UCSD-AML1 (cell line): ENCODE measurements around the gene PLXNA3.

Experiments
- DNase-seq: peaks from one replicate; lab custom pipeline; 2025; ENCODE audit not compliant: unreplicated experiment; lab: John Stamatoyannopoulos, UW

Gene PLXNA3

DNA sequence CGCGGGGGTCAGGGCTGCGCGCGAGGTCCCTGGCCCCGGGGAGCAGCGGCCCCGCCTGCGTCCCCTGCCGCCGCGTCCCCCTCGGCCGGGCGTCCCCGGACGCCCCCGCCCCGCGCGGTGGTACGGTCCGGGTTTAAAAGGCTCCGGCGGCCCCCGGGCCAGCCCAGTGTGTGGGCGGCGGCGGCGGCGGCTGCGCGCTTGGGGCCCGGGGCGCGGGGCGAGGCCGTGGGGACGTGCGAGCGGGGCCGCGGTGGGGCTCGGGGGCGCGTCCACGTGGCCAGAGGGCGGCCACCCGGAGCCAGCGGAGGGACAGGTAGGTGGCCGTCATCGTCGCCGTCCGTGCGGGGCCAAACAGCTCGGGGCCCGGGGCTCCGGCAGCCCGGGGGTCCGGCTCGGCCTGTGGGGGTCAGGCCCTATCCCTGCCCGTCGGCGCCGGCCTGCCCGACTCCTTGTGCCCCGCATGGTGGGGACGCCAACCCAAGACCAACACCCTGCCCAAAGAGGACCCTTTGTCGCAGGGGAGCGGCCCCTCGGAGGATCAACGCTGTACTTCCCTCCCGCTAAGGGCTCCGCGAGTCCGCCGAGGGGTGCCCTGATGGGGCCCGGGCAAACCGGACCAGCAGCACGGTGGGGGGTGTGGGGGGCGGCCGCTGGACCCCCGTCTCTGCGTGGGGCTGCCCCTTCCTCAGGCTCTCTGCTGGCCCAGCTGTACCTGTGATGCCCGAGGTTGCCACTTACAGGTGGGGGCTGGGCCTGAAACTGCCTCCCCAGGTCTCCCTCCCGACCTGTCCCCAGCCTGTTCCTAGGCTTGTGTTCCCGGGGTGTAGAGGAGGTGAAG, at the start of gene PLXNA3:
TSS of gene PLXNA3 (plus strand) at position 166 of the 838 bp plus-strand sequence. CDS start 1,903 bp downstream, outside the sequence.
- no peak for DNase-seq

DNA sequence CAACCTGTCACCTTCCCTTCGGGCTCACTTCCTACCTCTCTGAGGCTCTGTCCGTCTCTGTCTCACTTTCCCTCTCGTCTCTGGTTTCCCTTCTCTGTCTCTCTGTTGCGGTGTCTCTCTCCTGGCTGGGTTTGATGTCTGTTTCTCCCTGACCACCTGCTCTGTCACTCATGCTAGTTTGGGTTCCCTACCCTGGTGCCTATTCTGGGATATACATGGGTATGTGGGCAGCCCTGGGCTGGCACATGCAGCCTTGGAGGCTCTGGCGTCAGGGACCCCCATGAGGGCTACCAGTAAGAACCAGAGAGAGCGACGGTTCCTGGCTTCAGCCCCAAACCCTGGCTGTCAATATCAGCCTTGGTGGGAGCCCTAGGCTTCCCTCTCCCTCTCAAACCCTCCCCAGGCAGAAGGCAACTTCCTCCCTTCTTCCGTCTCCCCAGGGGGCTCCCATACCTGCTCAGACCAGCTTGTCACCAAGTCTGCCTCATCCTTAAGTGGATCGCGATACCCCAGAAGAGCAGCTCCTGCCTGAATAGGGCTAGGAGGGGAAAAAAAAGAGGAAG, 49.3 kb upstream of the PLXNA3 start:
- no peak for DNase-seq

DNA sequence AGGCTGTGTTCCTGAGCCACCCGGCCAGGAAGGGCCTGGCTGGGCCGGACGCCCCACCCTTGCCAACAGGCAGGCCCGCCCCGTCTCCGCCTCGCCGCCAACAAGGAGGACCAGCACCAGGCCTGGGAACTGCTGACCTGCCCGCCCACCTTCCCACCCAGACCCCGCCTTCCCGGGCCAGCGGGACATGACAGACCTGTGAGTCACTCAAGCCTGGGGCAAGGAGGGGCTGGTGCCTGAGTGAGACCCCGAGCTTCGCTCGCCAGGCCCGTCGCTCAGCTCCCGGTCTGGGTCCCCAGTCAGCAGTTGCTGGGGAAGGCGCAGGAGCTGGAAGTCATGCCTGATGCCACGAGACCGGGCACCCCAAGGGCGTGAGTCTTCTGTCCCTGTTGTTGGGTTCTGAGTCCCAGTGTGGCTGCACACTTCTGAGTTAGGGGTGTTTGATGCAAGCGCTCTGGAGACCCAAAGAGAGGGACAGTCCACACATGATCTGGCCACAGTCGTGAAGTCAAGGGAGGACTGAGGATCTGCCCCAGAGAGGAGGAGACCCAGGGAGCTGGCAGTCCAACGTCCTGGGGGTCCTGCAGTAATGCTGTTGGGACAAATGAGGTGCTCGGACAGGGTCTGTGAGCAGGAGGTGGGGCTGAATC, 48.7 kb upstream of the PLXNA3 start, which contains the start of gene DNASE1L1:
TSS of gene DNASE1L1 (minus strand) at position 33 of the 650 bp plus-strand sequence. CDS start 3,686 bp downstream, outside the sequence.
- peak; percentile 83 for DNase-seq

DNA sequence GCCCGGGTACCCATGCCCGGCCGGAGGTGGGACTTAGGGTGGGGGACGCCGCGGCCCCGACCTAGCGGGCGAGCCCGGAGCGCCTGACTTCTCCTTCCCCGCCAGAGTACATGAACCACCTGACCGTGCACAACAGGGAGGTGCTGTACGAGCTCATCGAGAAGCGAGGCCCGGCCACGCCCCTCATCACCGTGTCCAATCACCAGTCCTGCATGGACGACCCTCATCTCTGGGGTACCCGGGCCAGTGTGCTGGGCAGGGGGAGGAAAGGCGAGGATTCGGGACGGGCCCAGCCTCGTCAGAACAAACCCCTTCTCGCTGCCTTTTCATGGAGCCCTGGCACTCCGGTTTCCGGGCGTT, 46.1 kb upstream of the PLXNA3 start:
- peak; percentile 54 for DNase-seq

DNA sequence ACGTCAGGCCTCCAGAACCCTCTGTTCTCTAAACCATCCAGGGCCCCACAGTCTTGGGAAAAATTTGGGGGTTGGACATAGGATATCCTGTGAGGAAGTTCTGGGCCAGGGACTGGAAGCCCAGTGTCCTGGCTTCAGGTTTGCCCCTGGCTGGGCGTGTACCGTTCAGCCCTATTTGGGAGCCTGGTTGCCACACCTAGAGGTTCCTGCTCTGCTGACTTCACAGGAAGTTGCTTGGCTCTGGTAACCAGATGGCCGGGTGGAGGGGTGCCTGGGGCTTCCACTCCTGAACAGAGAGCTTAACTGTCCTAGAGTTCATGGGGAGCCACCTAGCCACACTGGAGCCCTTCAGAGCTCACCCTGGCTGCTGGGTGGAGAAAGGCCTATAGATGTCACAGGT, 45.6 kb upstream of the PLXNA3 start:
- DNase-seq = peak; percentile 55

DNA sequence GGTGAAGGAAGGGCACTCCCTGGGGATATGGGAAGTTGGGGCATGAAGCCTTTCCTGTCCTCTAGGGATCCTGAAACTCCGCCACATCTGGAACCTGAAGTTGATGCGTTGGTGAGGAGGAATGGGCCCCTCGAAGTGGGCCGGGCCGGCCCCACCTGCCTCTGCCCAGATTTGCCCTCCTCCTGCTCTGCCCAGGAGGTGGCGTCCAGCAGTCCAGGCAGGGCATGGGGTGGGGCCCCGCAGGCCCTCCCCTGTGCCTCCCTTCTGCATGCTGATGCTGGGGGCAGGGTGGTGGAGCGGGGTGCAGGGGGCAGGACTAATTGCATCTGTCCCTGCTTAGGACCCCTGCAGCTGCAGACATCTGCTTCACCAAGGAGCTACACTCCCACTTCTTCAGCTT, 44.9 kb upstream of the PLXNA3 start:
- no peak for DNase-seq

DNA sequence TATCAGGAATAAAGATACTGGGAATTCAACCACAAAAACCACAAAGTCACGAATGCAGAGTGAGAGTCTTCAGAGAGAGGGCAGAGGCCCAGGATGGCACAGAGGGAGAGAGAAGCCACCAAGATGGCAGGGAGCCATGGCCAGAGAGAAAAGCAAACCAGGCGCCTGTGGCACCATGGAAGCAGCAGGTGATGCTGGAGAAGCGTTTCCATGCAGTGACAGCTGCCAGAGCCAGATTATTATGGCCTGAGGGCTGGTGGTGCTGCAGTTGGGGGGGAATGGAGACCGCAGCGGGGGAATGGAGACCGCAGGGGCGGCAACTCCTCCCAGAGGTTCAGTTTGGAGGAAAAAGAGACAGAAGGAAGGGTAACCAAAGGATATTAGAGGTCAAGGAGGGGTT, 40.9 kb upstream of the PLXNA3 start:
- no peak for DNase-seq

DNA sequence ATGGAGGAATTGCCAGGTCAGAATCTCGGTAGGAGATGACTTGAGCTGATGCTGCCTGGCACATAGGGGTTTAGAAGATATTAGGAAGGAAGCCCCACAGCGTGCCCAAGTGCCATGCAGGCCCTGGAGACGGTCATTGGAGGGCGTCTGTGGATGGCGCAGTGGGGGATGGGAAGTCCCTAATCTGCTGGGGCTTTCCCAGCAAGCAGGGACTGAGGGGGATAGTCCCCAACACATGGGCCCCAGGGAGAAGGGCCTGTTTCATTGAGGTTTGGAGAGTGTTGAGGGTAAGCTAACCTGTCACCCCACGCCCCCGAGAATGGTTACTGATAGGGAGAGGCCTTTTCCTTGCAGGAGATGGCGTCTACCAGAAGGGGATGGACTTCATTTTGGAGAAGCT, 38.9 kb upstream of the PLXNA3 start:
- DNase-seq = no peak

DNA sequence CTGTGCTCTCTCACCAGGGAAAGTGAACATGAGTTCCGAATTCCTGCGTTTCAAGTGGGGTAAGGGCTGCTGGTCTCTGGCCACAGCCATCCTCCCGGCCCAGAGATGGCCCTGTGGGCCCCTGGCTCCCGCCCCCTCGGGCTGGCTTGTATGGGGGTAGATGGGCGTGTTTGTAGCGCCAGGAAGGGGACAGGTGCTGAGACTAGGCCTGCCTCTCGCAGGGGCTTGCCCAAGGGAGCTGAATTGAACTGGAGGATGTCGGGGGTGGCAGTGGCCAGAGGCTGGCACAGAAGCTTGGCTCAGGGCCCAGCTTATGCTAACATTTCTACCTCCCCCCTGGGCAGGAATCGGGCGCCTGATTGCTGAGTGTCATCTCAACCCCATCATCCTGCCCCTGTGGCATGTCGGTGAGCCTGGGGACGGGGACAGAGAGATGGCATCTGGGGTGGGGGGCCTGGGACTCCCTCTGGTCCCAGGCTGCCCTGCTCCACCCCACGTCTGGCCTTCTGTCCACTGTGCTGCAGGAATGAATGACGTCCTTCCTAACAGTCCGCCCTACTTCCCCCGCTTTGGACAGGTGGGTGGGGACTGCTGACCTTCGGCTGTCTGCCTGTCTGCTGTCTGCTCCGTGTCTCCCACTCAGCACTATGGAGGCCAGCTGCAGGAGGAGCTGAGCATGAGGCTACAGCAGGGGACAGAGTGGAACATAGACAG, 38.2 kb upstream of the PLXNA3 start:
- no peak for DNase-seq

DNA sequence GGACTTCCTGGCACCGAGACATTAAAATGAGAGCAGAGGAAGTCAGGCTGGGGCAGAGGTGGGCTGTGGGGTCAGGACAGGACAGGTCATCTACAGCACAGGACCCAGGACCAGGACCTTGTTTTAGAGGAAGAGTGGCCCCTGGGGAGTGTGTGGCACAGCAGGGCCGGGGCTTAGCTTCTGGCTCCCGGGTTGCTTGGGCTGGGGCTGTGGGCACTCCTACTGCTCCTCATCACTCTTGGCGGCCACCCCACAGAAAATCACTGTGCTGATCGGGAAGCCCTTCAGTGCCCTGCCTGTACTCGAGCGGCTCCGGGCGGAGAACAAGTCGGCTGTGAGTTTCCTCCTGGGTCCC, 37.7 kb upstream of the PLXNA3 start:
- DNase-seq = no peak

DNA sequence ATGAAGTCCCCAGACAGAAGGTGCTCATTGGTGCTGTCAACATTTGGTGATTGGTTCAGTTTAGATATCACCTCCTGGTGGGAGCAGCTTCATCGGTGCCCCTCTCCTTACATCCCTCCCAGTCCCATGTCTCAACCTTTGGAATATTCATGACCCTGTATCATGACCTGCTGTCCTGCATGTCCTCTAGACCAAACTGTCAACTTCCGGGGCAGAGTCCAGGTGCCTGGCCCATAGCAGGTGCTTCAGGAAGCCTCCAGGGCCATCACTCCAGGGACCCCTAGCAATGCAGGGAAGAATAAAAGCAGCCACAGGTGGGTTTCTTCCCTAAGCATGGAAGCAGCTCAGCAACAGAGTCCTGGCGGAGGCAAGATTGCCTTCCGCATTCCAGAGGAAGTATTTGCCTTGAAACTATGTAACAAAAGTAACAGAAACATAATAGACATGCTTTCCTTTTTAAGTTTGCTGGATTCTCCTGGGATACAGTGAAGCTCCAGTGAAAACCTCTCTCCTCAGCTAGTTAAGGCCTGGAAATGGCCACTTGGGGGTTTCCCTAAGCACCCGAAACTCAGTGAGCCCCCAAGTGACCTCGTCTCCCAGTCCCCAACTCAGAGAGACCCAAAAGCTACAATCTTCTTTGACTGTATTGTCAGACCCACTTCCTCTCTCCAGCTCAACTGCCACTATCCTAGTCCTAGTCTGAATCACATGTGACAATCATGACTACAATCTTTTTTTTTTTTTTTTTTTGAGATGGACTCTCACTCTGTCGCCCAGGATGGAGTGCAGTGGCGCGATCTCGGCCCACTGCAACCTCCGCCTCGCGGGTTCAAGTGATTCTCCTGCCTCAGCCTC, 30.9 kb upstream of the PLXNA3 start:
- no peak for DNase-seq

DNA sequence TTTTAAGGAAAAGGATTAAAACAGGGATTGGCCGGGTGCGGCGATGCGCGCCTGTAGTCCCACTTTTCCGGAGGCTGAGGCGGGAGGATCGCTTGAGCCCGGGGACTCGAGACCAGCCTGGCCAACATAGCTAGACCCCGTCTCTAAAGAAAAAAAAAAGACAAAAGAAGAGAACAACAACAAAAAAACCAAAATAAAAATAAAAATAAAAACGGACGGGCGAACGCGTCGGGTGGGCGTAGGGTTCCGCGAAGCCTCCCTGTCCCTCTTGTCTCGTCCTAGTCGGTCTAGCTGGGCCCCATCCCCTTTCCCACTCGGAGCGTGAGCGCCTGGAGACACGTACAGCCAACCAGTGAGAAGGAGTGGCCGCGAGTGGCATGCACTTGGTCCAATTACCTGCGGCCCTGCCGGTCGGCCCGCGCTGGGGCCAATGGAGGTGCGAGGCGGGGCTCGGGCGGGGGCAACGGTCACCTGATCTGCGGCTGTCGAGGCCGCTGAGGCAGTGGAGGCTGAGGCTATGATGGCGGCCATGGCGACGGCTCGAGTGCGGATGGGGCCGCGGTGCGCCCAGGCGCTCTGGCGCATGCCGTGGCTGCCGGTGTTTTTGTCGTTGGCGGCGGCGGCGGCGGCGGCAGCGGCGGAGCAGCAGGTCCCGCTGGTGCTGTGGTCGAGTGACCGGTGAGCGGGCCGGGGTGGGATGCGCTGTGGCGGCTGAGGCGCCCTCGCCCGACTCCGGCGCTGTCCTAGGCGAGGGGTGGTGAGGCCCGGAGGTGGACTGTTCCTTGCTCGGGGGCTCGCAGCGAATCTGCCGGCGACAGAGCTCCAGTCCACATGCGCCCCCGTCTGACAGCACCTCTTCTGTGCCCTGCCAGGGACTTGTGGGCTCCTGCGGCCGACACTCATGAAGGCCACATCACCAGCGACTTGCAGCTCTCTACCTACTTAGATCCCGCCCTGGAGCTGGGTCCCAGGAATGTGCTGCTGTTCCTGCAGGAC, 29.6 kb upstream of the PLXNA3 start, which contains the start of gene ATP6AP1:
TSS of gene ATP6AP1 (plus strand) at position 502 of the 996 bp plus-strand sequence. CDS start at position 518, 16 bp downstream.
- peak; percentile 88 for DNase-seq

DNA sequence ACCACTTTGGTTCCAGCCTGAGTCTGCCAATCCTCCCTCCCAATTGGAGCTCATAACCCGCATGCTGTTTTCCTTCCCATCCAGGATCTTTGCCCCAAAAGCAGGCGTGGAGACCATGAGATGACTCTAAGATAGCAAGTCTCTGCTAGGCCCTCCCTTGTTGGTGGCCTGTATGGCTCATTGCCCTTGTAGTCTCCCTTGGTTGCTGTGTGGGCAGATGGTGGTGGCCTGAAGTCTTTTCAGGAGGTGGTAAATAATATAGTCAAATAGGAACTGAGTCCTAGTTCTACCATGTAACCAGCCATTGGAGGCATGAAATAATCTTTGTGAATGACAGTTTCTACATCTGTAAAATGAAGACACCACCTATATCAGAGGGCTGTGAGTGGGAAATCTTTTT, 28.4 kb upstream of the PLXNA3 start:
- no peak for DNase-seq

DNA sequence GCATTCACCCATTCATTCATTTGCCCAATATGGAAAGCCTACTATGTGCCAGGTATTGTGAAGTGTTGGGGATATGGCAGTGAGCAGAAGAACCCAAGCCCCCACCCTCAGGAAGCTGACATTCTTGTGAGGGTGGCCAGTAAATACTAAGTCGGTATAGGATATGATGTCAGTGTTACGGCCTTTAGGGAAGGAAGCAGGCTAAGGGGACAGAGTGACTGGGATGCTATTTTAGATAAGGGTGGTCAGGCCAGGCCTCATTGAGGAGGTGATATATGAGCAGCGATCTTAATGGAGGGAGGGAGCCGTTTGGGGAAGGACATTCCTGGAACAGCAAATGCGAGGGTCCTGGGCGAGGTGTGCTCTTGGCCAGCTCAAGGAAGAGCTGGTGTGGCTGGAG, 27.6 kb upstream of the PLXNA3 start:
- DNase-seq = no peak

DNA sequence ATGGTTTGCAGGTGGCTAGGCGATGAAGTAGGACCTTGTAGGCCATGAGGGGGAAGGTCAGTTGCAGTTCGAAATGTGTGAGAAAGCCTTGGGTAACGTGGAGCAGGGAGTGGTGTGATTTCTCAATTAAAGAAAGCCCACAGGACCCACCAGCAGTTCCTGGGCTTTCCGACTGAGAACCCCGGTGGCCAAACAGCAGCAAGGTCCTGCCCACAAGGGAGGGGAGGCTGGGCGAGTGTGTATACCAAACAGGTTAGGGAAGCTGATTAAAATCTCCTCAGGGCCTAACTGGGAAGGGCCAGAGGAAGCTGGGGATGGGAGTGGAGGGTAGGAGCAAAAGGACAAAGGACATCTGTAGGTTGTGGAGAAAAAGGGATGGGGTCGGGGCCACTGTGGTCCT, 27.2 kb upstream of the PLXNA3 start:
- no peak for DNase-seq

DNA sequence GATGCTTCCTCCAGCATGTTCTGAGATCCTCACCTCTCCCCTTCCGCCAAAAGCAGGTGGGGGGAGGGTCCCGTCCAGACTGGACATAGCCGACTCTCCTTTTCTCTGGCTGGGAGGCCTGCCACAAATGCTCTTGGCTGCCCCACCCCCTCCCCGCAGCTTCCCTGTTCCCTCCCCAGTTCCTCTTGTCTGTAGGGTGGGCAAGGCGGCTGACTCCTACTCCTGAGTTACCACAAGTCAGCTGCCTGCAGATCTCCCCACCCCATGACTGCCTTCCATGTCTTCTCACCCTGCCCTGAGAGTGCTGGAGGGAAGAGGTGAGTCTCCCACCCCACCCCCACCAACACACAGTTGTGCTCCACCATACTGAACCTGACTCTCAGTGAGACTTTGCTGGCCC, 26.7 kb upstream of the PLXNA3 start:
- peak; percentile 32 for DNase-seq

DNA sequence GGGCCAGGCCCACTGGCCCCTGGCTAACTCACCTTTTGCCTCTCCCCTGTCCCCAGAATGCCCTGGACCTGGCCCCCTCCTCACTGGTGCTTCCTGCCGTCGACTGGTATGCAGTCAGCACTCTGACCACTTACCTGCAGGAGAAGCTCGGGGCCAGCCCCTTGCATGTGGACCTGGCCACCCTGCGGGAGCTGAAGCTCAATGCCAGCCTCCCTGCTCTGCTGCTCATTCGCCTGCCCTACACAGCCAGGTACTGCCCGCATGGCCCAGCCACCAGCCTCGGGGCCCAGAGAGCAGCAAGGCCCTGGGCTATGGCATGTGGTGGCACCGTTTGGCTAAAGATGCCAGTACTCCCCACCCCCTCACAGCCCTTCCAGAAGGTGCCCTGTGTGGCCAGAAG, 25.9 kb upstream of the PLXNA3 start:
- DNase-seq = no peak

DNA sequence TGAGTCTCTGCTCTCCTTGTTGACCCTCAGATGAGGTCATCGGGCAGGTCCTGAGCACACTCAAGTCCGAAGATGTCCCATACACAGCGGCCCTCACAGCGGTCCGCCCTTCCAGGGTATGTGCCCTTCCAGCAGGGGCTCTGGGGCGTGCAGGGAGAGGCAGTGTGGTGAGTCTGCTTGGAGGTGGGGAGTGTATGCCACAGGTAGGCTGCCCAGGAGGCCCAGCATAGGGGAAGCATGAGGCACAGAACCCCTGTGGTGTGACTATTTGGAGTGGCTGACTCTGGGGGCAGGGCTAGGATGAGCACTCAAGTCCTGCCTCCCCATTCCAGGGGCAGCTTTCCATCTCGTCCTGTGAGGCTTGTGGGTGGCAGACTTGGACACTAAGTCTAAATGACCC, 24.5 kb upstream of the PLXNA3 start:
- no peak for DNase-seq

DNA sequence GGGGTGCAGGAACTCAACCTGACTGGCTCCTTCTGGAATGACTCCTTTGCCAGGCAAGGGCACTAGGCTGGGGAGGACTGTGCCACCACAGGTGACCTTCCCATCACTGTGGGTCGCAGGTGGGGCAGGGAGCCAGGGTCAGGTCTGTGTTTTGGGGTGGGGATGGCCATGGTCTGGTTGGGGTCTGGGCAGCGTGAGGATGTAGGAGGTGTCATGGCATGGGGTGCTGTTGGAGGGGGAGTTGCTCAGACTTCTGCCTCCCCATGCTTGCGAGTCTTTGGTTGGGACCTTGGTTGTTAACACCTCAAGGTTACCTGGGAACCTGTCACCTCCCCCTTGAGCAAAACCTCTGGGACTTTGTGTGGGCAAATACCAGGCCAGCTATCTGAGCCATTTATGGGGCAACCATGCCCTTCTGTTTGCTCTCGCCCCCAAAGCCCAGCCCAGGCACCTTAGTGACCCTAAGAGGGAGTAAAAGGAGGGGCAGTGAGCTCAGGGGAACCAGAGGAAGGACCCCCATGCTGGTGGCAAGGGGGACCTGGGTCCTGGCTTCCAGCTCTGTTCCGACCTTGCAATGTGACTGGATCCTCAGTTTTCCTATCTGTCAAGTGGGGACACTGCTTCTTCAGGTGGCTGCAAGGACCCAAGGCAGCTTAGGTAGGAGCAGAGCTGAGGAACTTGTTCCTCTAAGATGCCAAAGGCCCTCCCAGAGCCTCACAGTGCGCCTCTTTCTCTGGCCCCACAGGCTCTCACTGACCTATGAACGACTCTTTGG, 23.5 kb upstream of the PLXNA3 start:
- no peak for DNase-seq
